ENCODE measurements around the gene RCOR3. TPM values are rescaled to one million over a fixed set of nuclear protein-coding genes. Genes with fewer than 3 reads are reported as not detected.
"Not testable (repeated sequence)": the region's sequence is repeated elsewhere in the genome, so short reads cannot be mapped to it uniquely, and the experiment has no call there.

The RCOR3 gene
- total RNA-seq, 1 donor from 2014 or later, result 14.2 TPM

DNA sequence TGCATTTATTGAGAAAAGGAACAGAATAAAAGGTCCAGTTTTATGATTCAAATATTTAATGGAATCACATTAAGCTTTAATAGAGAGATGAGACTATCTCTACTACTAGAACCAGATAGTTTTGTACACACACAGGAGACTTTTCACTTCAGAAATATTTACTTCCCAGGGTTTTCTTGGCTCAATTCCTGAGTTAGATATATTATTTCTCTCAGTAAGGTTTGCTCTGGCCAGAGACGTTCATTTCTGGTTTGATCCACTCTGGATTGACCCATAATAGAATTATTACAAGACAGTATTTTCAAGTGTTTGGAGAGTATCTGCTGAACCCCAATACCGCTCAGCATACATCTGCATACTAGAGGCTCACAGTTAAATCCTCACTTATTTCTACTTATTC, 1.3 kb upstream of the RCOR3 start:
- H3K4me3 ChIP-seq (ENCODE audit: low read depth, low read length), result peak overlapping the region; percentile 95
- TF ChIP-seq, protein P1, sequence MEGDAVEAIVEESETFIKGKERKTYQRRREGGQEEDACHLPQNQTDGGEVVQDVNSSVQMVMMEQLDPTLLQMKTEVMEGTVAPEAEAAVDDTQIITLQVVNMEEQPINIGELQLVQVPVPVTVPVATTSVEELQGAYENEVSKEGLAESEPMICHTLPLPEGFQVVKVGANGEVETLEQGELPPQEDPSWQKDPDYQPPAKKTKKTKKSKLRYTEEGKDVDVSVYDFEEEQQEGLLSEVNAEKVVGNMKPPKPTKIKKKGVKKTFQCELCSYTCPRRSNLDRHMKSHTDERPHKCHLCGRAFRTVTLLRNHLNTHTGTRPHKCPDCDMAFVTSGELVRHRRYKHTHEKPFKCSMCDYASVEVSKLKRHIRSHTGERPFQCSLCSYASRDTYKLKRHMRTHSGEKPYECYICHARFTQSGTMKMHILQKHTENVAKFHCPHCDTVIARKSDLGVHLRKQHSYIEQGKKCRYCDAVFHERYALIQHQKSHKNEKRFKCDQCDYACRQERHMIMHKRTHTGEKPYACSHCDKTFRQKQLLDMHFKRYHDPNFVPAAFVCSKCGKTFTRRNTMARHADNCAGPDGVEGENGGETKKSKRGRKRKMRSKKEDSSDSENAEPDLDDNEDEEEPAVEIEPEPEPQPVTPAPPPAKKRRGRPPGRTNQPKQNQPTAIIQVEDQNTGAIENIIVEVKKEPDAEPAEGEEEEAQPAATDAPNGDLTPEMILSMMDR (conservative IDR thresholded peaks at IDR 0.05; ENCODE audit: low read depth, low read length), result no peak
- DNase-seq (ENCODE audit: low read depth), result no peak

DNA sequence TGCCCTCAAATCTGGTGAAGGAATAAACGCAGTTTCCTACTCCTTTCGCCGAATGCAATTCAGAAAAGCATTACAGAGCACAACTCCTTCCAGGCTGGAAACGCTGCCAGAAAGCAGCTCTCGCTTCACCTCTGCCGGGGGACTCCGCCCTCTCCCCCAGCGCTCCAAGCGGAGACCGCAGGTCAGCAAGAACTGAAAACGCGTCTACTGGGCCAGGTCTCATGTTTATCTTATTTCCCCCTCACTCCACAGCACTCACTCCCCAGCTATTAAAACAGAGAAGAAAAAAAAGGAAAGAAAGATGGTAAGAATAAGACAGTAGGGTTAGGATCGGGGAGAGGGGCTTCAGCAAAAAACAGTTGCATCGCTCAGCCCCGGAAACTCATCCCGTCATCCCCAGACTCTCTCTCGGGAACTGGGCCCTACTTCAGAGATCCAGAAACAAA, 833 bp upstream of the RCOR3 start:
- TF ChIP-seq, protein P1 (conservative IDR thresholded peaks at IDR 0.05; ENCODE audit: low read depth, low read length), result peak; percentile 10
- peak overlapping the region; percentile 95 for H3K4me3 ChIP-seq (ENCODE audit: low read depth, low read length)
- no peak for DNase-seq (ENCODE audit: low read depth)

DNA sequence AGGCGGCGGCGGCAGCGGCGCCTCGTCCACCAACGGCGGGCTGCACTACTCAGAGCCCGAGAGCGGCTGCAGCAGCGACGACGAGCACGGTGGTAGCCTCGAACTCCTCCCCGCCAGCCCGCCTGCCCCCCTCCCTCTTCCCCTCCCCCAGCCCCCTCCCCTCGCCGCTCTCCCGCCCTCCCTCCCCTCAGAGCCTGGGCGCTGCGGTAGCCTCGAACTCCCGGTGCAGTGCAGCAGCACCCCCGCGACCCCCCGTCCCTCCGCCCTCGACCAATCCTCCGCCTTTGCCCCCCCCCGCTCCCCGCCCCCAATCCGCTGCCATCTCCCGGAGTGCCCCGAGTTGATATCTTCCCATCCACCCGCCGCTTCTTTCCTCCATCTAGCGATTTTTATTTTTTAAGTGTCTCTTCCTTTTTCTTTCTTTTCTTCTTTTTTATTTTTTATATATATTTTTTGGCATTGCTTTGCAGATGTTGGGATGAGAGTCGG, 516 bp downstream of the RCOR3 start:
- TF ChIP-seq, protein P1 (conservative IDR thresholded peaks at IDR 0.05; ENCODE audit: low read depth, low read length), result no peak
- no peak for DNase-seq (ENCODE audit: low read depth)

GRCh38 chr1:211260141-211261107, 1.3 kb downstream of the RCOR3 start:
- no peak for DNase-seq (ENCODE audit: low read depth)
- H3K4me3 ChIP-seq (ENCODE audit: low read depth, low read length), result peak overlapping the region; percentile 95
- TF ChIP-seq, protein P1 (conservative IDR thresholded peaks at IDR 0.05; ENCODE audit: low read depth, low read length), result no peak

More for the DNA sequence above, 516 bp downstream of the RCOR3 start:
- peak overlapping the region; percentile 95 for H3K4me3 ChIP-seq (ENCODE audit: low read depth, low read length)

DNA sequence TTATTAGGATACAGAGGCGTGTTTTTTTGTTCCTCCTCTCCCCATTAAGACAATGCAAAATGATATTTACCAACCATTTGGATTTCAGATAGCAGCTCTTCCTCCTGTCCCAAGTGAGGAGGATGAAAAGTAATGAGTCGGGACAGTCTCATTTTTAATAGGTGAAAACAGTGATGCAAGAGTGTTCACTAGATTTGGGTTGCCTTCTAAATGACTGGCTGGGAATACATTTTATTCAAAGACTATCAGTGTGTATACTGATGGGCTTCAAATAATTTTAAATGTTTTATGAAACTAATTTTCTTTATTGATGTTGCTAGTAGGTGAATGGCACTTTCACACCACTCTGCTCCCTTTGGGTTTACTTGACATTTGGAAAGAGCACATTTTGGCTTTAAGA, 2.1 kb downstream of the RCOR3 start:
- H3K4me3 ChIP-seq (ENCODE audit: low read depth, low read length), result peak overlapping the region; percentile 95
- no peak for DNase-seq (ENCODE audit: low read depth)

GRCh38 chr1:211263022-211263421, 3.9 kb downstream of the RCOR3 start:
- DNase-seq (ENCODE audit: low read depth); H3K4me3 ChIP-seq (ENCODE audit: low read depth, low read length): not testable (repeated sequence)

More for the DNA sequence above, 2.1 kb downstream of the RCOR3 start:
- TF ChIP-seq, protein P1 (conservative IDR thresholded peaks at IDR 0.05; ENCODE audit: low read depth, low read length), result no peak

- H3K4me3 ChIP-seq (ENCODE audit: low read depth, low read length), result no peak overlapping the region
- TF ChIP-seq, protein P1 (conservative IDR thresholded peaks at IDR 0.05; ENCODE audit: low read depth, low read length), result no peak
- no peak for DNase-seq (ENCODE audit: low read depth)
These were observed 8.2 kb downstream of the RCOR3 start for GRCh38 chr1:211267204-211267857.
